OCI-LY7 (cell line): ENCODE results near the gene MSLN. TPM values are rescaled to one million over a fixed set of nuclear protein-coding genes. Genes with fewer than 3 reads are reported as not detected.

ENCODE experiments used
- BruUV-seq: library from RNA; stranded (reverse); fragments of 400-500 nt; replicated peaks from 2 replicates; lab custom pipeline; 2021; lab: Mats Ljungman, UMichigan
- CTCF ChIA-PET: fragments of 300-600 bp; sonication (Branson Sonifier 250); formaldehyde crosslinking; loops from one replicate; lab custom pipeline; 2022; ENCODE audit warnings: antibody characterized with exemption; ENCODE audit not compliant: unreplicated experiment; lab: Charles Lee
- POLR2A ChIA-PET: fragments of 300-600 bp; sonication (Branson Sonifier 250); formaldehyde crosslinking; loops from one replicate; lab custom pipeline; 2022; ENCODE audit warnings: antibody characterized with exemption; lab: Charles Lee
- DNase-seq: peaks from one replicate; pipeline ENCODE4 v3.0.0-alpha.2; 2015; ENCODE audit warnings: low spot score
- H2AFZ ChIP-seq: fragments of 200-600 bp; sonication (generic), shearing (Covaris generic); 2 replicates; pipeline ENCODE4 v1.6.1; 2014; ENCODE audit warnings: mild to moderate bottlenecking, antibody characterized with exemption, low read length, moderate library complexity
- H3K27ac ChIP-seq: fragments of 200-600 bp; sonication (generic); 2 replicates; pipeline ENCODE4 v1.5.1; 2014; ENCODE audit warnings: mixed run types, low read depth, mild to moderate bottlenecking, moderate library complexity, low read length, inconsistent platforms; ENCODE audit not compliant: poor library complexity, severe bottlenecking
- H3K36me3 ChIP-seq: fragments of 200-600 bp; sonication (generic); 2 replicates; pipeline ENCODE4 v1.6.1; 2014; ENCODE audit warnings: mild to moderate bottlenecking, antibody characterized with exemption, low read length, moderate library complexity, mixed read lengths; ENCODE audit not compliant: insufficient read depth
- H3K4me1 ChIP-seq: fragments of 200-600 bp; sonication (generic); 2 replicates; pipeline ENCODE4 v1.5.1; 2014; ENCODE audit warnings: mild to moderate bottlenecking, low read length; ENCODE audit not compliant: insufficient read depth, poor library complexity, severe bottlenecking
- H3K4me2 ChIP-seq: fragments of 200-600 bp; sonication (generic); 2 replicates; pipeline ENCODE4 v1.6.1; 2014; ENCODE audit warnings: mild to moderate bottlenecking, low read length
- H3K4me3 ChIP-seq: fragments of 200-600 bp; sonication (generic); 2 replicates; pipeline ENCODE4 v1.5.1; 2014; ENCODE audit warnings: mild to moderate bottlenecking, low read depth, low read length; ENCODE audit not compliant: poor library complexity, severe bottlenecking
- H3K79me2 ChIP-seq: fragments of 200-600 bp; sonication (generic); 2 replicates; pipeline ENCODE4 v1.6.1; 2016; ENCODE audit warnings: low read depth, mild to moderate bottlenecking, low read length, moderate library complexity, mixed read lengths; ENCODE audit not compliant: insufficient read depth
- H3K9me2 ChIP-seq: fragments of 200-600 bp; sonication (generic); 2 replicates; pipeline ENCODE4 v1.6.1; 2016; ENCODE audit warnings: mild to moderate bottlenecking, low read length, mixed read lengths; ENCODE audit not compliant: insufficient read depth
- H3K9me3 ChIP-seq: fragments of 200-600 bp; sonication (generic); 2 replicates; pipeline ENCODE4 v1.6.1; 2014; ENCODE audit warnings: mild to moderate bottlenecking, mixed run types, low read length, mixed read lengths
- H4K20me1 ChIP-seq: fragments of 200-600 bp; sonication (generic); 2 replicates; pipeline ENCODE4 v1.6.1; 2014; ENCODE audit warnings: mild to moderate bottlenecking, antibody characterized with exemption, low read length, moderate library complexity, mixed read lengths; ENCODE audit not compliant: insufficient read depth
- EZH2phosphoT487 ChIP-seq: fragments of 200-600 bp; sonication (generic); IDR thresholded peaks from 2 replicates; pipeline ENCODE4 v1.6.1; 2018; ENCODE audit warnings: low read depth, borderline replicate concordance, mild to moderate bottlenecking, mixed run types, antibody characterized with exemption, low read length, moderate library complexity, mixed read lengths
- intact Hi-C: fragments of 100-400 bp; cut with micrococcal nuclease; formaldehyde crosslinking; loops from one replicate; pipeline ENCODE4 v1.10.0; 2022; ENCODE audit not compliant: unreplicated experiment
- total RNA-seq, 2 experiments: library from RNA; depleted of rRNA in 1 of 2; stranded (reverse); fragments of >200 nt in 1 of 2; shearing (Covaris generic) in 1 of 2; gene quantifications; 2 replicates each; pipeline ENCODE4 v1.2.3, GENCODE V29; 2014 to 2022
- TF ChIP-seq, protein P1 (sequence below): fragments of 200-600 bp; sonication (generic); conservative IDR thresholded peaks from 2 replicates; pipeline ENCODE4 v1.5.1; 2014; ENCODE audit warnings: mild to moderate bottlenecking, antibody characterized with exemption, low read length, moderate library complexity, mixed read lengths

MSLN gene
- total RNA-seq, 2 experiments from 2014 or later = 0.13 to 0.44 TPM

DNA sequence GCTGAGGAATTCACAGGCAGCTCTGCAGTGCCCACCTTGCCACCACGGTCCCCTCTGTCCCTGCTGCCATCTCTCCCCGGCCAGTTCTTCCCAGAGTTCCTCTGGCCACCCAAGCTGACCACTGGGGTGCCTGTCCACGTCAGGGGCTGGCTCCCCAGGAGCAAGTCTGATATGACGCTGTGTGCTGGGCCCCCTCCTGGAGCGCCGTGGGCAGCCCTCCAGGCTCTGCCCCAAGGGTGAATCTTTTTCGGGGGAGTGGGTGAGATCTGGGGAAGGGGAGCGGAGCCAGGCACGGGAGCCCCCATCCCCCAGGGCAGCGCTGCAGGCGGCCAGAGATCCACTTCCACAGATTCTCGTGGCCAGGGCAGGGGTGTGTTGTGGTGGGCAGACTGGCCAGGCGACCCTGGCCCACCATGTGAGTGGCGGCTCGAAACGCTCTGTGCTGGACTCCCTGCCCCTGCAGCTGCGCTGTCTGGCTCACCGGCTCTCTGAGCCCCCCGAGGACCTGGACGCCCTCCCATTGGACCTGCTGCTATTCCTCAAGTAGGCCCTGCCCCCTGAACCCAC lies 3.7 kb downstream of the MSLN start:
- Histone ChIP-seq H3K4me3 (no peak overlapping the region), H3K9me2 (no peaks in the 10 kb centered on the region), H3K79me2 (no peaks in the 10 kb centered on the region), H3K27ac (no peak overlapping the region), H2AFZ (no peak overlapping the region), H3K36me3 (no peaks in the 10 kb centered on the region), H3K4me2 (no peak overlapping the region), H3K9me3 (no peaks in the 10 kb centered on the region), H3K4me1 (no peaks in the 10 kb centered on the region), H4K20me1 (no peaks in the 10 kb centered on the region)
- ChIA-PET POLR2A (no interaction called here), CTCF (no interaction called here)
- TF ChIP-seq, protein P1, sequence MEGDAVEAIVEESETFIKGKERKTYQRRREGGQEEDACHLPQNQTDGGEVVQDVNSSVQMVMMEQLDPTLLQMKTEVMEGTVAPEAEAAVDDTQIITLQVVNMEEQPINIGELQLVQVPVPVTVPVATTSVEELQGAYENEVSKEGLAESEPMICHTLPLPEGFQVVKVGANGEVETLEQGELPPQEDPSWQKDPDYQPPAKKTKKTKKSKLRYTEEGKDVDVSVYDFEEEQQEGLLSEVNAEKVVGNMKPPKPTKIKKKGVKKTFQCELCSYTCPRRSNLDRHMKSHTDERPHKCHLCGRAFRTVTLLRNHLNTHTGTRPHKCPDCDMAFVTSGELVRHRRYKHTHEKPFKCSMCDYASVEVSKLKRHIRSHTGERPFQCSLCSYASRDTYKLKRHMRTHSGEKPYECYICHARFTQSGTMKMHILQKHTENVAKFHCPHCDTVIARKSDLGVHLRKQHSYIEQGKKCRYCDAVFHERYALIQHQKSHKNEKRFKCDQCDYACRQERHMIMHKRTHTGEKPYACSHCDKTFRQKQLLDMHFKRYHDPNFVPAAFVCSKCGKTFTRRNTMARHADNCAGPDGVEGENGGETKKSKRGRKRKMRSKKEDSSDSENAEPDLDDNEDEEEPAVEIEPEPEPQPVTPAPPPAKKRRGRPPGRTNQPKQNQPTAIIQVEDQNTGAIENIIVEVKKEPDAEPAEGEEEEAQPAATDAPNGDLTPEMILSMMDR = no peak
- TF ChIP-seq EZH2phosphoT487 = no peak
- no TSS peak for BruUV-seq
- no peak for DNase-seq
- intact Hi-C loops = no loop called here

DNA sequence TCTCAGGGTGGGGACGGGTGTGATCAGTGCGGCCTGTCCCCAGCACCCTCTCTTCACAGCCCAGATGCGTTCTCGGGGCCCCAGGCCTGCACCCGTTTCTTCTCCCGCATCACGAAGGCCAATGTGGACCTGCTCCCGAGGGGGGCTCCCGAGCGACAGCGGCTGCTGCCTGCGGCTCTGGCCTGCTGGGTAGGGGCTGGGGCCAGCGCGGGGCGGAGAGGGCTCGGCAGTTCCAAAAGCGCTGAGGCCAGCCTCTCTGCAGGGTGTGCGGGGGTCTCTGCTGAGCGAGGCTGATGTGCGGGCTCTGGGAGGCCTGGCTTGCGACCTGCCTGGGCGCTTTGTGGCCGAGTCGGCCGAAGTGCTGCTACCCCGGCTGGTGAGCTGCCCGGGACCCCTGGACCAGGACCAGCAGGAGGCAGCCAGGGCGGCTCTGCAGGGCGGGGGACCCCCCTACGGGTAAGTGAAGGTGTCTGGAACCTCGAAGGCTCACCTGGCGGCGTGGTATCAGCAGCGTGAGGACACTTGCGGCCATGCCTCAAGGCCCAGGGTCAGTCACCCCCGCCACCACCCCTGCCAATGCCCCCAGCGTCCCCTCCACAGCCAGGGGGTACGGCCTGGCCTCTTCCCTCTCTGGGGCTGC lies 4.4 kb downstream of the MSLN start:
- TF ChIP-seq, protein P1 = no peak
- no peak for TF ChIP-seq EZH2phosphoT487
- Histone ChIP-seq H3K9me3 (no peaks in the 10 kb centered on the region), H2AFZ (no peak overlapping the region), H3K79me2 (no peaks in the 10 kb centered on the region), H3K4me1 (no peaks in the 10 kb centered on the region), H3K4me2 (no peak overlapping the region), H3K4me3 (no peak overlapping the region), H4K20me1 (no peaks in the 10 kb centered on the region), H3K36me3 (no peaks in the 10 kb centered on the region), H3K27ac (no peak overlapping the region), H3K9me2 (no peaks in the 10 kb centered on the region)
- intact Hi-C loops = no loop called here
- no peak for DNase-seq
- BruUV-seq = no TSS peak
- ChIA-PET CTCF (no interaction called here), POLR2A (no interaction called here)

DNA sequence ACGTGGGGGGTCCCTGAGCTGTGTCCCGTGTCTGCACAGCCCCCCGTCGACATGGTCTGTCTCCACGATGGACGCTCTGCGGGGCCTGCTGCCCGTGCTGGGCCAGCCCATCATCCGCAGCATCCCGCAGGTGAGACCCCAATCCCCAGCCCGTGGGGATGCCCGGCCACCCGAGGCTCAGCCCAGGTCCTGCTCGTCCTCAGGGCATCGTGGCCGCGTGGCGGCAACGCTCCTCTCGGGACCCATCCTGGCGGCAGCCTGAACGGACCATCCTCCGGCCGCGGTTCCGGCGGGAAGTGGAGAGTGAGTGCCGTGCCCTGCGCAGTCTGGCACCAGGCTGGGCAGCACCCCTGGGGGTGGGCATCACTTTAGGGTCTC lies 4.9 kb downstream of the MSLN start:
- intact Hi-C loops = no loop called here
- Histone ChIP-seq H3K4me2 (no peak overlapping the region), H3K36me3 (no peaks in the 10 kb centered on the region), H3K9me2 (no peaks in the 10 kb centered on the region), H4K20me1 (no peaks in the 10 kb centered on the region), H3K4me3 (no peak overlapping the region), H3K9me3 (no peaks in the 10 kb centered on the region), H3K4me1 (no peaks in the 10 kb centered on the region), H3K79me2 (no peaks in the 10 kb centered on the region), H2AFZ (no peak overlapping the region), H3K27ac (no peak overlapping the region)
- no peak for DNase-seq
- BruUV-seq = no TSS peak
- CTCF ChIA-PET = no interaction called here
- no peak for TF ChIP-seq EZH2phosphoT487
- TF ChIP-seq, protein P1 = no peak
- POLR2A ChIA-PET = no interaction called here
